ENCODE data around the gene HRG. TPM values are rescaled to one million over a fixed set of nuclear protein-coding genes. Genes with fewer than 3 reads are reported as not detected.

Gene HRG
- total and polyA plus RNA-seq, 2 of the 8 experiments (the other 6 are each of a cell fraction or from before 2014, with no cell fraction given), result 0.03 to 0.15 TPM

DNA sequence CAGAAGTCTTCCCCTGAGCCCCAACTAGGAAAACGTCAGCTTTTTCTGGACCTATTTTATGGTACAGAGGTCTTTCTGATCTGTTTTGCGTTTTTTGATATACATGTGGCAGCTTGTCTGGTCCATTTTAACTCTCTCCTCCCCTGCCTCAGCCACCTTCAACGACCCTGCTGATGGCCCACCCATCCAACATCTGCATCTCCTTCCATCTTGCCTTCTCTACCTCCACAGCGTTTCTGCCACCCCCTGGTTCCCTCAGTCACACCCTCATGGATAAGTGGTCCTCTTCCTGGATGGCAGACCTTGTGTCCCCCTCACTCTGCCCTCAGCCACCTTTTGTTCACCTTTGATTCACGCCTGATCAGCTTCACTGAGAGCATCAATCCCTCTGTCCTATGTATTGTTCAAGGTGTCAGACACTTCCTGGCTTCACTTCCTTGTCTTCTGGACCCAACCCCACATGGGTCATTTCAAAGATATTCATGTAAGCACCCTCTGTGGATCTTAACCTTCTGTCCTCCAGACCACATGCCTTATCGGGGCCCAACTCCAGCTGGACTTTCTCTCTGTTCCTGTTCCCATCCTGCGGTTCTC is 39.5 kb upstream of the HRG start:
- no peak overlapping the region for H2BK12ac ChIP-seq (ENCODE audit: low read depth, low read length)
- no peak overlapping the region for H2BK20ac ChIP-seq (ENCODE audit: low read length)
- ChIA-PET CTCF (ENCODE audit: partially characterized antibody) (interaction anchor here (0.7 to 6.1 kb wide), 3 partner anchors 12 to 355 kb away, joined by 3 to 67 read pairs (median 4); partner anchors contain the start of gene AHSG), POLR2A (ENCODE audit: partially characterized antibody) (no interaction called here)
- DNase-seq (ENCODE audit: low read depth in 1 of 2, low spot score in 2 of 2) (no peak), FAIRE-seq (no peak)
- H3K4ac ChIP-seq (replicated peaks; ENCODE audit: insufficient read length, low read depth, low read length), result no peak overlapping the region
- peaks cover 1% of the 10 kb centered on the region; the same call in 1 of the 2 replicates for H3K23me2 ChIP-seq (ENCODE audit: low read depth, low read length)
- no peak overlapping the region for H3K9ac ChIP-seq (replicated peaks in 1 of 4; ENCODE audit: extremely low read depth in 1 of 4, low read depth in 3 of 4, low read length in 3 of 4)
- no peak overlapping the region for H2BK5ac ChIP-seq (ENCODE audit: low read depth, low read length)
- no peak for TF ChIP-seq RXRA (IDR thresholded peaks at IDR 0.05; ENCODE audit: insufficient read depth, low read depth, low read length)
- no peak for TF ChIP-seq ATF2 (IDR thresholded peaks at IDR 0.05; ENCODE audit: low read length)
- no peak for TF ChIP-seq KDM4A (IDR thresholded peaks at IDR 0.05; ENCODE audit: low read depth, low read length, severe bottlenecking)
- no peak for TF ChIP-seq POU5F1 (IDR thresholded peaks at IDR 0.05; ENCODE audit: low read depth, low read length)
- TF ChIP-seq, protein P1, sequence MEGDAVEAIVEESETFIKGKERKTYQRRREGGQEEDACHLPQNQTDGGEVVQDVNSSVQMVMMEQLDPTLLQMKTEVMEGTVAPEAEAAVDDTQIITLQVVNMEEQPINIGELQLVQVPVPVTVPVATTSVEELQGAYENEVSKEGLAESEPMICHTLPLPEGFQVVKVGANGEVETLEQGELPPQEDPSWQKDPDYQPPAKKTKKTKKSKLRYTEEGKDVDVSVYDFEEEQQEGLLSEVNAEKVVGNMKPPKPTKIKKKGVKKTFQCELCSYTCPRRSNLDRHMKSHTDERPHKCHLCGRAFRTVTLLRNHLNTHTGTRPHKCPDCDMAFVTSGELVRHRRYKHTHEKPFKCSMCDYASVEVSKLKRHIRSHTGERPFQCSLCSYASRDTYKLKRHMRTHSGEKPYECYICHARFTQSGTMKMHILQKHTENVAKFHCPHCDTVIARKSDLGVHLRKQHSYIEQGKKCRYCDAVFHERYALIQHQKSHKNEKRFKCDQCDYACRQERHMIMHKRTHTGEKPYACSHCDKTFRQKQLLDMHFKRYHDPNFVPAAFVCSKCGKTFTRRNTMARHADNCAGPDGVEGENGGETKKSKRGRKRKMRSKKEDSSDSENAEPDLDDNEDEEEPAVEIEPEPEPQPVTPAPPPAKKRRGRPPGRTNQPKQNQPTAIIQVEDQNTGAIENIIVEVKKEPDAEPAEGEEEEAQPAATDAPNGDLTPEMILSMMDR (IDR thresholded peaks at IDR 0.05; ENCODE audit: control extremely low read depth in 1 of 3, insufficient read depth in 1 of 3, low read depth in 1 of 3, low read length in 3 of 3), result no peak
- no peak for TF ChIP-seq PHF8 (conservative IDR thresholded peaks at IDR 0.05; ENCODE audit: low read depth, low read length)
- no peak for TF ChIP-seq KDM5A (IDR thresholded peaks at IDR 0.05; ENCODE audit: low read length)
- no peak for TF ChIP-seq CBX5 (IDR thresholded peaks at IDR 0.05; ENCODE audit: low read depth, low read length)
- H3K27ac ChIP-seq (ENCODE audit: low read depth, low read length), result no peak overlapping the region
- no peak overlapping the region for H4K8ac ChIP-seq (ENCODE audit: extremely low read depth, insufficient read depth, low read length)
- H3K36me3 ChIP-seq (ENCODE audit: control insufficient read depth in 2 of 4, insufficient read depth in 4 of 4, low read length in 3 of 4), result no peaks in the 10 kb centered on the region
- no peaks in the 10 kb centered on the region for H3K9me3 ChIP-seq (ENCODE audit: insufficient read depth in 2 of 2, low read depth in 1 of 2, low read length in 1 of 2)
- H4K91ac ChIP-seq (replicated peaks; ENCODE audit: insufficient read length, low read length), result no peak overlapping the region
- no peak overlapping the region for H3K4me3 ChIP-seq (ENCODE audit: extremely low read depth in 1 of 4, insufficient read depth in 2 of 4, low read depth in 3 of 4, low read length in 4 of 4)
- no peaks in the 10 kb centered on the region for H3K79me2 ChIP-seq (ENCODE audit: control insufficient read depth in 1 of 2, insufficient read depth in 2 of 2, low read length in 2 of 2)
- no peak overlapping the region for H3K23ac ChIP-seq (ENCODE audit: insufficient read length)
- H3K79me1 ChIP-seq (ENCODE audit: low read depth, low read length), result no peaks in the 10 kb centered on the region
- no peak overlapping the region for H3K4me2 ChIP-seq (ENCODE audit: insufficient read depth in 1 of 2, low read depth in 2 of 2, low read length in 2 of 2)
- H2BK15ac ChIP-seq (ENCODE audit: low read length), result 0 out of 2 replicates have a peak overlapping the region, but pooled peaks have one; percentile 29
- H2BK120ac ChIP-seq (replicated peaks; ENCODE audit: low read depth, low read length), result no peak overlapping the region
- no peak overlapping the region for H3K14ac ChIP-seq (ENCODE audit: insufficient read length)
- 80% methylated on average over 7 of the region's 7 CpGs; no CpG with 5 or more reads in 1 of the 2 experiments for WGBS, 2 experiments (ENCODE audit: extremely low coverage in 1 of 2, insufficient coverage in 1 of 2, insufficient read length in 1 of 2, insufficient replicate concordance in 2 of 2, low coverage in 1 of 2, low lambda C conversion rate in 2 of 2, missing lambda C conversion rate in 1 of 2)
- no peak overlapping the region for H2AFZ ChIP-seq (ENCODE audit: low read length)
- no peak overlapping the region for H4K5ac ChIP-seq (ENCODE audit: insufficient read length, low read depth, low read length)
- no peaks in the 10 kb centered on the region for H4K20me1 ChIP-seq (replicated peaks in 1 of 2; ENCODE audit: control insufficient read depth in 1 of 2, insufficient read depth in 2 of 2, low read length in 2 of 2)
- no peak overlapping the region; the same call in 1 of the 2 replicates for H3K18ac ChIP-seq (ENCODE audit: extremely low read depth, low read length)
- H3K27me3 ChIP-seq (replicated peaks in 1 of 4; ENCODE audit: control insufficient read depth in 3 of 4, extremely low read depth in 1 of 4, insufficient read depth in 3 of 4, low read length in 3 of 4), result peaks cover 0 to 2% (median 0%) of the 10 kb centered on the region in 4 experiments; a peak in 1 of 7 replicates
- H3K4me1 ChIP-seq (replicated peaks in 1 of 4; ENCODE audit: control insufficient read depth in 3 of 4, insufficient read depth in 4 of 4, low read length in 3 of 4), result no peaks in the 10 kb centered on the region
- no peak overlapping the region; the same call in 1 of the 2 replicates for H2AK5ac ChIP-seq (ENCODE audit: low read depth, low read length)
- H3K56ac ChIP-seq (replicated peaks; ENCODE audit: insufficient read length, low read depth, low read length), result no peak overlapping the region
